Metanephros (tissue), 2 donors: ENCODE measurements around the gene EXD2. TPM values are rescaled to one million over a fixed set of nuclear protein-coding genes. Genes with fewer than 3 reads are reported as not detected.

ENCODE experiments used
- small RNA-seq: library from RNA; depleted of rRNA; stranded (forward); fragments of <200 nt; gene quantifications from one replicate; pipeline ENCODE3, GENCODE V24; 2014; ENCODE audit warnings: low replicate concordance
- total RNA-seq: library from RNA; depleted of rRNA; stranded (reverse); fragments of >200 nt; gene quantifications from one replicate; pipeline ENCODE4 v1.2.3, GENCODE V29; 2014

The EXD2 gene, protein sequence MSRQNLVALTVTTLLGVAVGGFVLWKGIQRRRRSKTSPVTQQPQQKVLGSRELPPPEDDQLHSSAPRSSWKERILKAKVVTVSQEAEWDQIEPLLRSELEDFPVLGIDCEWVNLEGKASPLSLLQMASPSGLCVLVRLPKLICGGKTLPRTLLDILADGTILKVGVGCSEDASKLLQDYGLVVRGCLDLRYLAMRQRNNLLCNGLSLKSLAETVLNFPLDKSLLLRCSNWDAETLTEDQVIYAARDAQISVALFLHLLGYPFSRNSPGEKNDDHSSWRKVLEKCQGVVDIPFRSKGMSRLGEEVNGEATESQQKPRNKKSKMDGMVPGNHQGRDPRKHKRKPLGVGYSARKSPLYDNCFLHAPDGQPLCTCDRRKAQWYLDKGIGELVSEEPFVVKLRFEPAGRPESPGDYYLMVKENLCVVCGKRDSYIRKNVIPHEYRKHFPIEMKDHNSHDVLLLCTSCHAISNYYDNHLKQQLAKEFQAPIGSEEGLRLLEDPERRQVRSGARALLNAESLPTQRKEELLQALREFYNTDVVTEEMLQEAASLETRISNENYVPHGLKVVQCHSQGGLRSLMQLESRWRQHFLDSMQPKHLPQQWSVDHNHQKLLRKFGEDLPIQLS
- total RNA-seq = 20.5 TPM

DNA sequence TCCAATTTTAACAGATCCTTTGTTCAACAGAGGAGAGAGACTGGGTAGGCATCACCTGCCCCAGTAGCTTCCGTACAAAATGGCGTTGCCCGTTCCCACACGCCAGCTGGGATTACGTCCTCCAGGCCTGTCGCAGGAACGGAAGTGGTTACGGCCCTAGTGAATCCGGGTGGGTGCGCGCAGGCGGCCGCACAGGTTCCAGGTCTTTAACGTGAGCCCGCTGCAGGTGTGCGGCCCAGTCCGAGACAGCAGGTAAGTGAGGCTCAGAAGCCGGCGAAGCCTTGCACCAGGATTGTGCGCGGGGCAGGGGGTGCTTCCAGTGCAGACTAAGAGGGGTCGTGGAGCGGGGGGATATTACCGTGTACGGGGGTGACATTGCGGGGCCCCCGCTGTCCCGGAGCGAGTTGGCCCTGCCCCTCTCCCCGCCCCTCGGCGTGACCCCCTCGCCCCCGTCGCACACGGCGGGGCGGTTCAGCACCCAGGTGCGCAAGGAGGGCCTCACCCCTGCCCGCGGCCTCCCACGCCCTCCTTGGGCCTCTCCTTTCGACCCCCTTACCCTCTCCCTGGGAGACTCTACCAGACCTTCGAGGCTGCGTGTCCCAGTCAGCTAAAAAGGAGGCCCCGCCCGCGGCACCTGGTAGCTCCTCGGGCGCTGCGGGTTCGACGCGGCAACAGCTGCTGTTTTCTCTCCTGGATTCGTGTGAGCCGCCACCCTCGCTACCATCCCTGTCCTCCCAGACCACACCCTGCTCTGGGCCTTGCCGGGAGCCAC, at the start of gene EXD2:
TSS of gene EXD2 (plus strand) at position 159 of the 772 bp plus-strand sequence. CDS start 17,973 bp downstream, outside the sequence.

DNA sequence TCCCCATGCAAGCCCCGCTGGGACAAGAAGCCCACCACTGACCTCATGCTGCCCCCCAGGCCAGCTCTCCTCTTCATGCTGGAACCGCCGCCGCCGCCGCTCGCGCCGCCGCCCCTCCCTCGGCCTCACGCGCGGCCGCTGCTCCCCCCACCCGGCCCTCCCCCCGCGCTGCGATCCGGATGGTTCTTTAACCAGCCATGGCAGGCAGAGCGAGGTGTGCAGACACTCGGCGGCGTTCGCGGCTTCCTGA, 38.5 kb upstream of the EXD2 start, which contains the start of gene DCAF5:
TSS of gene DCAF5 (minus strand) at position 218 of the 250 bp plus-strand sequence. CDS start at position 77, 141 bp downstream.

DNA sequence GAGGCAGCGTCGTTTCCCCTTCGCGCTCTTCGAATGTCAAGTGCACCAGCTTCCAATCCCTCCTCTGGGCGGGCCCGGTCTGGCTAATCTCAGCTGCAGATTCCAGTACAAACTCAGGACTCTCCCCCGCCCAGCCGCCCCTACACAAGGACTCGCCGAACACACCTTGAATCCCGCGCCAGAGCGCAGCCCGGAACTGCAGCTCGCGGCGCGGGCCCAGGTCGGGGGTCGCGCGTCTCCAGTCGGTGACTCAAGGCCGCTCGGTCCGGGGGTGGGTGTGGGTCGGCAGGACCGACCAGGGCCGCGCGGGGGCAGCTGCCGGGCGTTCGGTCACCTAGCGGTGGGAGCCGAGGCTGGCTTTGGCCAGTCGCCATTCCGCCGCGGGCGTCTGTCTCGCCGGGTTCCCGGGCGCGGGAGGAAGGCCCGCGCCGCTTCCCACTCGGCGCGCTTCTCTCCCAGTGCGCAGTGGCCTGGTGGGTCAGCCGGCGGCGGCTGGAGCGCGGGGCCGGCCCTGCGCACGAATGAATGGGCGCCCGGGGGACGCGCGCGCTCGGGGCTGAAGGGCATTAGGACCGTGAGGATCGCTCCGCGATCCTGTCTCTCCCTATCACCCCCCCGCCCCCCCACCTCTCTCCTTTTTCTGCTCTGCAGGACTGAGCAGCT, 68.4 kb downstream of the EXD2 start, which contains the start of gene GALNT16:
TSS of gene GALNT16 (plus strand) at position 632 of the 663 bp plus-strand sequence. CDS start 133 bp downstream, outside the sequence.

Small RNA genes within 50 kb of the gene (small RNA-seq; reads per million reads assigned to genes)
- not detected for gene RF00019

Other genes starting within 250 kb of the EXD2 start
- gene ACTN1, start 212.2 kb upstream of the EXD2 start, total RNA-seq = 114 TPM
- gene DCAF5, start 38.4 kb upstream of the EXD2 start, total RNA-seq = 35.3 TPM
- 5.8 TPM for gene GALNT16, start 68.7 kb downstream of the EXD2 start, total RNA-seq
- gene ERH, start 206.8 kb downstream of the EXD2 start, total RNA-seq = 250 TPM
- 93.4 TPM for gene SLC39A9, start 207.2 kb downstream of the EXD2 start, total RNA-seq